ENCODE measurements around the gene EAF1. TPM values are rescaled to one million over a fixed set of nuclear protein-coding genes. Genes with fewer than 3 reads are reported as not detected.

The EAF1 gene
- total and polyA plus RNA-seq, 2 of the 8 experiments (the other 6 are each of a cell fraction or from before 2014, with no cell fraction given): 13.9 to 26.8 TPM

DNA sequence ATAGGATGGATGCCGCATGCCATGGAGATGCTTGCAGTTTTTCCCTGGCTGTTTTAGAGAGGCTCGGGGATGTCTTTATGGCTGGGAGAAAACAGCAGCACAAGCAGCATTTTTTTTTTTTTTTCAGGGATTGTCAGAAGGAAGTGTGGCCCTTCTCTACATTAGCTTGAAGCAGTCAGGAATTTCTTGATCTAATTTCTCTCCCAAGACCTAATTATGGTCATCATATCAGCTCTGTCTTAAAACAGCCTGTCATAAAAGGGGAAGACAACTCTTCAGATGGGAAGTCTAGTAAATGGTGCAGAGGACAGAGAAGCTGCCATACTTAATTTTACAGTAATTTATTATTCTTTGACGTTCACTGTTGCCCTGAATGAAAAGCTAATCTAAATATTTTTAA is 44.5 kb downstream of the EAF1 start:
- POLR2A ChIA-PET (ENCODE audit: partially characterized antibody): interaction anchor here (0.7 kb wide), 1 partner anchor 16 kb away, joined by 3 read pairs; no protein-coding TSS in a partner anchor
- H2BK15ac ChIP-seq (ENCODE audit: low read length): no peak overlapping the region
- no peak overlapping the region for H3K56ac ChIP-seq (replicated peaks; ENCODE audit: insufficient read length, low read depth, low read length)
- no peak overlapping the region for H2BK5ac ChIP-seq (ENCODE audit: low read depth, low read length)
- H3K23ac ChIP-seq (ENCODE audit: insufficient read length): no peak overlapping the region
- no peak overlapping the region for H2BK120ac ChIP-seq (replicated peaks; ENCODE audit: low read depth, low read length)
- no peak overlapping the region for H3K18ac ChIP-seq (ENCODE audit: extremely low read depth, low read length)
- CTCF ChIA-PET (ENCODE audit: partially characterized antibody): interaction anchor here (0.7 to 2.0 kb wide), 7 partner anchors 9 to 204 kb away, joined by 3 to 5 read pairs (median 4); no protein-coding TSS in a partner anchor
- no peaks in the 10 kb centered on the region for H3K79me2 ChIP-seq (ENCODE audit: control insufficient read depth in 1 of 2, insufficient read depth in 2 of 2, low read length in 2 of 2)
- no peak for TF ChIP-seq RAD21 (IDR thresholded peaks at IDR 0.05 in 1 of 2, conservative IDR thresholded peaks at IDR 0.05 in 1 of 2; ENCODE audit: low read depth in 2 of 2, low read length in 2 of 2)
- TF ChIP-seq MAFK (IDR thresholded peaks at IDR 0.05; ENCODE audit: low read depth, low read length): no peak
- TF ChIP-seq TAF7 (optimal IDR thresholded peaks at IDR 0.05; ENCODE audit: borderline replicate concordance, low read depth, low read length): no peak
- TF ChIP-seq SIX5 (IDR thresholded peaks at IDR 0.05; ENCODE audit: low read depth, low read length): no peak
- TF ChIP-seq PHF8 (conservative IDR thresholded peaks at IDR 0.05; ENCODE audit: low read depth, low read length): no peak
- no peaks in the 10 kb centered on the region for H3K79me1 ChIP-seq (ENCODE audit: low read depth, low read length)
- no peak overlapping the region for H2BK20ac ChIP-seq (ENCODE audit: low read length)
- H3K36me3 ChIP-seq (ENCODE audit: control insufficient read depth in 2 of 4, insufficient read depth in 4 of 4, low read length in 3 of 4): no peaks in the 10 kb centered on the region
- no peak overlapping the region for H2BK12ac ChIP-seq (ENCODE audit: low read depth, low read length)
- H3K4me1 ChIP-seq (replicated peaks in 1 of 4; ENCODE audit: control insufficient read depth in 3 of 4, insufficient read depth in 4 of 4, low read length in 3 of 4): peaks cover 0 to 2% (median 0%) of the 10 kb centered on the region in 4 experiments; a peak in 1 of 7 replicates
- no peaks in the 10 kb centered on the region for H4K20me1 ChIP-seq (replicated peaks in 1 of 2; ENCODE audit: control insufficient read depth in 1 of 2, insufficient read depth in 2 of 2, low read length in 2 of 2)
- no peak overlapping the region for H3K4me3 ChIP-seq (ENCODE audit: extremely low read depth in 1 of 4, insufficient read depth in 2 of 4, low read depth in 3 of 4, low read length in 4 of 4)
- no peaks in the 10 kb centered on the region for H3K27me3 ChIP-seq (replicated peaks in 1 of 4; ENCODE audit: control insufficient read depth in 3 of 4, extremely low read depth in 1 of 4, insufficient read depth in 3 of 4, low read length in 3 of 4)
- FAIRE-seq (no peak), DNase-seq (ENCODE audit: low read depth in 1 of 2, low spot score in 2 of 2) (no peak)
- no peak overlapping the region for H2AFZ ChIP-seq (ENCODE audit: low read length)
- H3K27ac ChIP-seq (ENCODE audit: low read depth, low read length): no peak overlapping the region
- H4K5ac ChIP-seq (ENCODE audit: insufficient read length, low read depth, low read length): no peak overlapping the region
- H3K4me2 ChIP-seq (ENCODE audit: insufficient read depth in 1 of 2, low read depth in 2 of 2, low read length in 2 of 2): no peak overlapping the region
- H4K8ac ChIP-seq (ENCODE audit: extremely low read depth, insufficient read depth, low read length): no peak overlapping the region
- no peaks in the 10 kb centered on the region for H3K9me3 ChIP-seq (ENCODE audit: insufficient read depth in 2 of 2, low read depth in 1 of 2, low read length in 1 of 2)
- no peak overlapping the region for H3K9ac ChIP-seq (replicated peaks in 1 of 4; ENCODE audit: extremely low read depth in 1 of 4, low read depth in 3 of 4, low read length in 3 of 4)
- no peak overlapping the region for H4K91ac ChIP-seq (replicated peaks; ENCODE audit: insufficient read length, low read length)
- H3K14ac ChIP-seq (ENCODE audit: insufficient read length): no peak overlapping the region
- 85% methylated on average over 3 of the region's 3 CpGs; no CpG with 5 or more reads in 1 of the 2 experiments for WGBS, 2 experiments (ENCODE audit: extremely low coverage in 1 of 2, insufficient coverage in 1 of 2, insufficient read length in 1 of 2, insufficient replicate concordance in 2 of 2, low coverage in 1 of 2, low lambda C conversion rate in 2 of 2, missing lambda C conversion rate in 1 of 2)
- no peak overlapping the region for H2AK5ac ChIP-seq (ENCODE audit: low read depth, low read length)
- no peak overlapping the region for H3K4ac ChIP-seq (replicated peaks; ENCODE audit: insufficient read length, low read depth, low read length)
- H3K23me2 ChIP-seq (ENCODE audit: low read depth, low read length): no peaks in the 10 kb centered on the region; the same call in 1 of the 2 replicates

Measured in H1 (cell line).